HG03558 (cell line): ENCODE results near the gene ZFP36L1.
A peak's percentile ranks its signal among the peaks of the same experiment; 100 is the strongest.

Source experiments
- ATAC-seq: cut with Tn5 transposase; IDR thresholded peaks from one replicate; pipeline ENCODE4 v1.9.1; 2021; ENCODE audit warnings: moderate number of reproducible peaks; ENCODE audit not compliant: unreplicated experiment; ENCODE audit errors: extremely low read depth

Gene ZFP36L1, protein sequence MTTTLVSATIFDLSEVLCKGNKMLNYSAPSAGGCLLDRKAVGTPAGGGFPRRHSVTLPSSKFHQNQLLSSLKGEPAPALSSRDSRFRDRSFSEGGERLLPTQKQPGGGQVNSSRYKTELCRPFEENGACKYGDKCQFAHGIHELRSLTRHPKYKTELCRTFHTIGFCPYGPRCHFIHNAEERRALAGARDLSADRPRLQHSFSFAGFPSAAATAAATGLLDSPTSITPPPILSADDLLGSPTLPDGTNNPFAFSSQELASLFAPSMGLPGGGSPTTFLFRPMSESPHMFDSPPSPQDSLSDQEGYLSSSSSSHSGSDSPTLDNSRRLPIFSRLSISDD

DNA sequence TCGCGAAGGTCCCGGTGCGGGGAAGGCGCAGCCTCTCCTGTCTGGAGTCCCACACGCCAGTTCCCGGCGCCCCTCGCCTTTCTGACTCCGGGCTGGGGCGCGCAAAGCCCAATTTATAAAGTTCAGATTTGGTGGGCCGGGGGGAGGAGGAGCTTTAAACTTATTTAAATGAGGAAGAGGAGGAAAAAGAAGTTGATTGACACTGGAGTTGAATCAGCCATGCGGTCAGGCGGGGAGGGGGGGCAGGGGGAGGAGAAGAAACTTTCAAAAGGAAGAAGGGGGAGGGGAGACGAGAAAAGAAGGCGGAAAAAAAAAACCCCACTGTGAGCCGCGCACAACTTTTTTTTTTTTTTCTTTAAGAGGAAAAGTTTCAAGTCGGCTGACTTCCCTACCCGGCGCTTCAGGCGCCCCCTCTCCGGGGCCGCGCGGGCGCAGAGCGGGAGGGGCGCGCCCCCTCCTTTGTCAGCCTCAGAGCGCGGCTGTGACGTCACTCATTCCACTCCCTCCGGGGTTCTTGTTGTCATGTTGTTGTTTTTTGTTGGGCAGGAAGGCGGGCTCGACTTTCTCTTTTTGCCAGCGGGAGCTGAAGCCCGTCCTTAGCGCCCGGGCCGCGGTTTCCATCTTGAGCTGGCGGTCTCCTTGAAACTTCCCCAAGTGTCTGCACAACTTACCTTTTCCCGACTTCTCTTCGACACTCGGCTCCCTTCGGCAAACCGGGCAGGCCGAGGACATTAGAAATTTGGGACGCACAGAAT lies at the start of gene ZFP36L1:
Gene ZFP36L1, minus strand, starts transcription at position 89 of the 755 bp plus-strand sequence. CDS start 129 bp downstream, outside the sequence.
- no peak for ATAC-seq

GRCh38 chr14:68842298-68842697 lies 49.4 kb upstream of the ZFP36L1 start:
- no peak for ATAC-seq

DNA sequence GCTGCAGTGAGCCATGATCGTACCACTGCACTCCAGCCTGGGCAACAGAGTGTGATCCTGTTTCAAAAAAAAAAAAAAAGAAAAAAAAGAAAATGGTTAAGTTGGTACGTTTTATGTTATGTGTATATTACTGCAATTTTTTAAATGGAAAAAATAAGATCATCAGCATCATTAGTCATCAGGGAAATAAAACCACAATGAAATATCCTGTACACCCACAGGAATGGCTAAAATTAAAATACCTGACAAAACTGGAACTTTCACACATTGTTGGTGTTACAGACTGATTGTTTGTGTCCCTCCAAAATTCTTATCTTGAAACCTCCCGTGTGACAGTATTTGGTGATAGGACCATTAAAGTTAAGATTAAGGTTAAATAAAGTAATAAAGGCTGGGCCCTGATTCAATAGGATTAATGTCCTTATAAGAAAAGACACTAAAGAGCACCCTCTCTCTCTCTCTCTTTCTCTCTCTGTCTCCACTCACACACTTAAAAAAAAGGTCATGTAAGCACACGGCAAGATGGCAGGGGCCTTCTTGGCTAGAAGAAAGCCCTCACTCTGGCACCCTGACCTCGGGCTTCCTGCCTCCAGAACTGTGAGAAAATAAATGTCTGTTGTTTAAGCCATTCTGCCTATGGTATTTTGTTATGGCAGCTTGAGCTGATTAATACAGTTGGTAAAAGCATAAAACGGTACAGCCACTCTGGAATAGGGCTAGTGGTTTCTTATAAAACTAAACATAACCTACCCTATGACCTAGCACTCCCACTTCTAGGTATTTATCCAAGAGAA lies 48.3 kb upstream of the ZFP36L1 start:
- ATAC-seq: no peak

GRCh38 chr14:68840454-68840853 lies 47.6 kb upstream of the ZFP36L1 start:
- ATAC-seq: no peak

GRCh38 chr14:68836082-68836481 lies 43.2 kb upstream of the ZFP36L1 start:
- no peak for ATAC-seq

DNA sequence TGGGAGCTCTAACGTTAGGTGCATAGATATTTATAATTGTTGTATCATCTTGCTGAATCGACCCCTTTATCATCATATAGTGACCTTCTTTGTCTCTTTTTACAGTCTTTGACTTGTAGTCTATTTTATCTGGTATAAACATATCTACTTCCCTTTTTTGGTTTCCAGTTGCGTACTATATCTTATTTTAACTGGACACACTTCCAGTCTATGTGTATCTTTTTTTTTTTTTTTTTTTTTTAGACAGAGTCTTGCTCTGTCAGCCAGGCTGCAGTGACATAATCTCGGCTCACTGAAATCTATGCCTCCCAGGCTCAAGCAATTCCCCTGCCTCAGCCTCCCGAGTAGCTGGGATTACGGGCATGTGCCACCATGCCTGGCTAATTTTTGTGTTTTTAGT lies 41.9 kb upstream of the ZFP36L1 start:
- ATAC-seq: no peak

DNA sequence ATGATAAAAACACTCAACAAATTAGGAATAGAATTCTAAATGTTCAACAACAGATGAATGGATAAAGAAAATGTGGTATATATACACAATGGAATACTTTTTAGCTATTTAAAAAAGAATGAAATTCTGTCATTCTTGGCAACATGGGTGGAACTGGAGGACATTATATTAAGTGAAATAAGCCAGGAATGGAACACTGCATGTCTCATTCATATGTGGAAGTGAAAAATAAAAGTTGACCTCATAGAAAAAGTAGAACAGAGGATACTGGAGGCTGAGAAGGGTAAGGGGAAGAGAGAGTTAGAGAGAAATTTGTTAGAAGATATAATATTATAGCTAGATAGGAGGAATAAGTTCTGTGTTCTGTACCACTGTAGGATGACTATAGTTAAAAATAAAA lies 35.8 kb upstream of the ZFP36L1 start:
- ATAC-seq: no peak

DNA sequence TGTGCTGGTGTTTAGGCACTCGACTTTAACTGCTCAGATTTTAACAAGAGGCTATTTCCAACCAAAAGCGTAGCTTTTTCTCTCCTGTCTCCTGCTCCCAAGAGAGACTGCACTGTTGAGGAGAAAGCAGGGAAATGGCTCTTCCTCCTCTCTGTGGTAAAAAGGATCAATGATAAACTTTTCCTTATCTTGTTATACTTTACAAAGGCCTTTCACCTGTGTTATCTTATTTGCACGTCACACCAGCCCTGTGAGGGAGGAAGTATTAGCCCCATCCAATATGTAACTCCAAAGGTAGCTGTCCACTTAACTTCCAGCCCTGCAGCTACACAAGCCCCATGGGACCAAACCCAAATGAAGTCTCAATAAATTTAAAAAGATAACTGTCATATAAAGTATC lies 32.9 kb upstream of the ZFP36L1 start:
- ATAC-seq: no peak

DNA sequence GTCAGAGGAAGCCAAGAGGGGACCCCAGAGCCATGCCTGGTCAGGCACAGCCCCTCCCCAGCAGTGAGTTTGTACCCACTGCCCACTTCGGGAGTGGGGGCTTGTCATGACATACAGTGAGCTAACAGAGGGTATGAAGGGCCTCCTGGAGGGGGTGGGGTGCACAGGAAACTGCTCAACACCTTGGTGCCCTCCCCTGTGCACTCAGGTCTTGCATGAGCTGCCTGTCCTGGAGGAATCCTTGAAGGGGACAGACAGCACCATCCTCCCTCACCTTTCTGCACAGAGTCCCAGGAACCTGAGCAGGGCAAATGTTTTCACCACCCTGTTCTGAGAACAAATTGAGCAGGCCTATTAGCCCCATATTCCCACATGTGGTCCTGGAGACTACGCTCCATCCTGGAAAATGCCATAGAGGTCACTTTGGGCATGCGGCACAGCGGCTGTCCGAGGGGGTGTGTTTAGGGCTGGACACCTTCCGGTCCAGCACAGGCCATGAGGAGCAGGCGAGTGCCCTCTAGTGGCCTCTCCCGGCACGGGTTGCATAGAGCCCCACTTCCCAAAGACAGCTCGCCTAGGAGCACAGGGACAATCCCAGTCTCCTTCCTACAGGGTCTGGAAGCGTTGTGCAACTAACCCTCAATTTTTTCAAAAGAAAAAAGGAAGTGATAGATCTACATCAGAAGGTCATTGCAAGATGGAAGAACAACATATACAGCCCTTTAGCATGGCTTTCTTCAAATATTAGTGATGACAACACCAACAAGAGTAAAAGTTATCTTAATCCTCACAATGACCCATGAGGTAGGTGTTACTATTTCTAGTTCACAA lies 31.9 kb upstream of the ZFP36L1 start:
- no peak for ATAC-seq

DNA sequence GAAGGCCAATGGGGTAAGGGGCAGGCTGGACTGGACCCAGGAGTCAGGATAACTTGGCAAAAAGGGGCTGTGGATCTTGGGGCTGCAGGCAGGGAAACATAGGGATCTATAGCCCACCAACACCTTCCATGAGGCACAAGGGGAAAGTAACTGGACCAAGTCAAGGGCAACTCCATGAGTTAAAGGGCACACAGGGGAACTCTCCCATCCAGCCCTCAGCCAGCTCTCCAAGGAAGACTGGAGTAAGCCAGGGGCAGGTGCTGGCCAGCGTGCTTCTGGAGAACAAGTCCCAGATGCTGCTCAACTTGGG lies 31.3 kb upstream of the ZFP36L1 start:
- ATAC-seq: no peak

- ATAC-seq: no peak
Observed at GRCh38 chr14:68823434-68824206, 30.8 kb upstream of the ZFP36L1 start.

DNA sequence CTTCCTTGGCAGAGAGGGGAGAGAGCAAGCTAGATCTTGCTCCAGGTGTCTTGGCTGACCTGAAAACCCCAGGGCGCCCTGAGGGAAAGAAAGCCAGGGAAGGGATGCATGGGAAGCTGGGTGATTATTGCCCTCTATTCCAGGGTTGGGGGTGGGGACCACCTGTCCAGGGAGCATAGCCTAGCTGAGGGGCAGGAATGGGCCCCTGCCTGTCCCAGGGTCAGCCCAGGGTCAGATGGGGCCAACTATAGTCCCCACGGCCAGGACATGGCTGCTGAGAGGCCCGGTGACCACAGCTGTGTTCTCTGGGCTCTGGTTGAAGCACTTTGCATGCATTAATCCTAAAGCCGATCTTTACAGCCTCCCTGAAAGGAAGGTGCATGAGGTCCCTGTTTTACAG lies 30.1 kb upstream of the ZFP36L1 start:
- ATAC-seq: no peak

DNA sequence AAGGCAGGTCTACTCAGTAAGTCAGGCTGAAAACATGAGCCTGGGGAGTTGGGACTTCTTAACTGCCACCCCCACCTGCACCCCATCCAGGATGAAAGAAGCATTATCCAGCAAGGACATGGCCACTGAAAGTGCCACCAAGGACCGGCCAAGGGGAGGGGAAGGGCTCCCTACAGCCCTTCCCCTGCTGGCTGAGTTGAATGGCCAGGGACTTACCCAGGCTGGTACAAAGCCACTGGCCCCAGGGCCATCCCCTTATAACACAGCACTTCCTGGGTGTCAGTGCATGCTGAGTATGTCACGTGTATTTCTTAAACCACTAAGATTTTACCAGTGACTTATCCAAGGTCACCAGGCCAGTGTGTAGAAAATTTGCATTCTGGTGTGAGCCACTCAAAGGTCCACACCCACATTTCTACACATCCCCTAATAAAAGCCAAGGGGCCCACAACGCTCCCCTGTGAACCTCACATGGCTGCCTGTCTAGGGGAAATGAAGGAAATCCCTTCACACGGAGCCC lies 29.3 kb upstream of the ZFP36L1 start:
- peak; percentile 42 for ATAC-seq

- ATAC-seq: no peak
Observed at GRCh38 chr14:68820999-68821683, 28.3 kb upstream of the ZFP36L1 start.

DNA sequence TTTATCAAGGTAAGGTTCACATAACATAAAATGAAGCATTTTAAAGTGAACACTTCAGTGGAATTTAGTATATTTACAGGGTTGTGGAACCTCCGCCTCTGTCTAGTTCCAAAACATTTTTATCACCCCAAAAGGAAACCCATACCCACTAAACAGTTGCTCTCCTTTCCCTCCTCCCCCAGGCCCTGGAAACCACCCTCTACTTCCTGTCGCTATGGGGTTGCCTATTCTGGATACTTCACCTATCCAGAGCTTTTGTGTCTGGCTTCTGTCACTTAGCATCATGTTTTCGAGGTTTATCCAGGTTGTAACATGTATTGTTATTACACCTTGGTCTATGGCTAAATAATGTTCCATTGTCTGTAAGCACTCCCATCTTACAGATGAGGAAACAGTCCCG lies 27.7 kb upstream of the ZFP36L1 start:
- no peak for ATAC-seq

DNA sequence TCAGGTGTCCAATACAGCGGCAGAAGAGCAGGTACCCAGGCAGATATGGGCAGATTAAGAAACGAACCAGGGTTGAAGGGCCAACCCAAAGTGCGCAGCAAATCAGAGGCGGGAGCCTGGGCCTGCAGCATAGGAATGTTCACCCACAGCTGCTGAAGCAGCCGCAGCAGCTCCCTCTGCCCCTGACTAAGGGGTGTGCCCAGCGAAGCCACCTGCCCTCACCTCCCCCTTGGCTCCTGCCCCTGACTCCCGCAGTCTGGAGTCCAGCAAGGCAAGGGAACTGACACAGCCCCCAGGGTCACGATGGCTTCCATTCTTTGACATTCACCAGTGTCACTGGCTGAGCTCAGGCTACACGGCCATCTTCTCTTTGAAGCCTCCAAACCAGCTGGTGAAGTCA lies 27.3 kb upstream of the ZFP36L1 start:
- no peak for ATAC-seq

GRCh38 chr14:68819260-68819691 lies 26.4 kb upstream of the ZFP36L1 start:
- ATAC-seq: no peak

GRCh38 chr14:68817506-68818212 lies 24.8 kb upstream of the ZFP36L1 start:
- ATAC-seq: no peak
